DMS114 treated with DMSO at 0.1 percent for 48 hours (cell line): Measurements from ENCODE around the gene RGSL1.

ENCODE experiments used
- DNase-seq: peaks from one replicate; lab custom pipeline; 2025; ENCODE audit not compliant: unreplicated experiment; lab: John Stamatoyannopoulos, UW

The RGSL1 gene

DNA sequence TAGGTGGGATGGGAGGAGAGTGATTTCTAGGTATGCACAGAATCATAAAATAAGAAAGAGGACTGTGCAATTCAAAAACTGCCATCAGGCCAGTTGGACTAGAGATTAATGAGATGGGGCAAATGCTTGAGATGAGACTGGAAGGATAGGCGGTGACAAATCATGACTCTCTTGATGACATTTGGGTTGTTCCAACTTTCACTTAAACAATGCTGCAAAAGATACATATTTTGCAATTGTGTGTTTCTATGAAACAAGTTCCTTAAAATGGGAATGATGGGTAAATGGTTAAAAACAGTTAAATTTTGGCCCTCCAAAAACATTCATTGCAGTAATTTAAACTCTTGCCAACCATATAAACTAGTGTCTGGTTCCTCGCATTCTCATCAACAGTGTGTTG is 84.0 kb downstream of the RGSL1 start:
- DNase-seq, result no peak

GRCh38 chr1:182549346-182549745 is 99.4 kb downstream of the RGSL1 start:
- DNase-seq, result no peak

DNA sequence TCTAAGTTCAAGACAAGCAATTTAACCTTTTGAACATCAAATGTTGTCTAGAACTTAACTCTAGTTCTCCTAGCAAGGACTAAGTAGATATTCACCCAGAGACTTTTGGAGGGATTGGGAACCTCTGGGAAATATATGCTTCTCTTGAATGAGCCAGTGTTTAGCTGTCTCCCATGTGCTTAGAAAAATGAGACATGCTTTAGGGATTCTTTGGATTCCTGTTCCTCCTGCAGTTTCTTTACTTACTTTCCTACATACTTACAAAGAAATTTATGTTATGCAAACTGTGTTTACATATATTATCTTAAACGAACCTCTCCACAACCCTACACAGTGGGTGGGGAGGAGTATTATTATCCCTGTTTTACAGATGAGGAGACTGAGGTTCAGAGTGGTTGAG is 99.9 kb downstream of the RGSL1 start:
- no peak for DNase-seq

DNA sequence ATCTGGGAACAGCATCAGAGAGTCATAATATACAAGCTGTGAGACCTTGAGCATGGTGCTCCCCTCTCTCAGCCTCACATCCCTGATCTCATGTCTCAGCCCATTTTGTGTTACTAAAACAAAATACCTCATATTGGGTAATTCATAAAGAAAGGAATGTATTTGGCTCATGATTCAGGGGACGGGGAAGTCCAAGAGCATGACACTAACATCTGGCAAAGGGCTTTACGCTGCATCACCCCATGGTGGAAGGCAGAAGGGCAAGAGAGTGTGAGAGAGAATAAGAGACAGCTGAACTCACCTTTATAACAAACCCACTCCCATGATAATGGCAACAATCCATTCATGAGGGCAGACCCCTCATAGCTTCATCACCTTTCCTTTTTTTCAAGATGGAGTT is 102.6 kb downstream of the RGSL1 start:
- DNase-seq, result no peak

GRCh38 chr1:182555493-182555892 is 105.5 kb downstream of the RGSL1 start:
- no peak for DNase-seq

GRCh38 chr1:182556279-182556678 is 106.3 kb downstream of the RGSL1 start:
- no peak for DNase-seq

- DNase-seq, result no peak
Measured at GRCh38 chr1:182560392-182560984, 110.5 kb downstream of the RGSL1 start.

DNA sequence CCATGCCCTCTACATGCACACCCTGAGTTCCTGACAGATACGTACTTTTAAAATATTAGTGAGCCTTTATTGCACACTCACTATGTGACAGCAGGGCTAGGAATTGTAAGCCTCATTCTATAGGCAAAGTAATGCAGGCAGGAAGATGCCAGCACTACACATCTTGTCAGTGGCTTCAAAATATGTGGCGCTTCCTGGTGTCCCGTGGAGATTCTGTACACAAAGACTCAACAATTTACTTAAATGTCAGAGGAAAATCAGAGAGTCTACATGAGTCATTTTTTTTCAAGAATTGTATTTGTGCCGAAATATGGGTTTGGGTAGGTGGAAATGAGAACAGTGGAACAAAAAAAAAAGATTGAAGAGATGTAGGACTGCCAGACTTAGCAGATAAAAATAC is 111.5 kb downstream of the RGSL1 start:
- no peak for DNase-seq

DNA sequence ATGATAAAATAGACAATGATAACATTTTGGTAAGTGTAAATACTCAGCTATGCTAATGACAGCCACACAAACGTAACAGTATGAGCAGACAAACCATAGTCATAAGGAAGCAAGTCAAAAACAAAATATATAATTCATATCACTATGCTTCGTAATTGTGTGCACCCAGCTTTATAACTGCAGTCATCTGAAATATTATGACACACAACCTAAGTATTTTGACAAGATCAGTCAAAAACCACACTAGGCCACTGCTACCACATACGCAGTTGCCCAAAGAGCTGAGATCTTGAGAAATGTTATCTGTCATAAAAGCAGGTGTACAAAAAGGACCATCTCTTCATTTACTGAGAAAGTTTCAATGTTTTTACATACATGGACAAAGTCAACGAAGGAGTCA is 113.1 kb downstream of the RGSL1 start:
- DNase-seq, result no peak

GRCh38 chr1:182564406-182565004 is 114.6 kb downstream of the RGSL1 start:
- no peak for DNase-seq

- no peak for DNase-seq
Measured at GRCh38 chr1:182565537-182565936, 115.6 kb downstream of the RGSL1 start.

GRCh38 chr1:182567629-182568028 is 117.7 kb downstream of the RGSL1 start:
- DNase-seq, result no peak

GRCh38 chr1:182568647-182569284 is 118.8 kb downstream of the RGSL1 start:
- no peak for DNase-seq

DNA sequence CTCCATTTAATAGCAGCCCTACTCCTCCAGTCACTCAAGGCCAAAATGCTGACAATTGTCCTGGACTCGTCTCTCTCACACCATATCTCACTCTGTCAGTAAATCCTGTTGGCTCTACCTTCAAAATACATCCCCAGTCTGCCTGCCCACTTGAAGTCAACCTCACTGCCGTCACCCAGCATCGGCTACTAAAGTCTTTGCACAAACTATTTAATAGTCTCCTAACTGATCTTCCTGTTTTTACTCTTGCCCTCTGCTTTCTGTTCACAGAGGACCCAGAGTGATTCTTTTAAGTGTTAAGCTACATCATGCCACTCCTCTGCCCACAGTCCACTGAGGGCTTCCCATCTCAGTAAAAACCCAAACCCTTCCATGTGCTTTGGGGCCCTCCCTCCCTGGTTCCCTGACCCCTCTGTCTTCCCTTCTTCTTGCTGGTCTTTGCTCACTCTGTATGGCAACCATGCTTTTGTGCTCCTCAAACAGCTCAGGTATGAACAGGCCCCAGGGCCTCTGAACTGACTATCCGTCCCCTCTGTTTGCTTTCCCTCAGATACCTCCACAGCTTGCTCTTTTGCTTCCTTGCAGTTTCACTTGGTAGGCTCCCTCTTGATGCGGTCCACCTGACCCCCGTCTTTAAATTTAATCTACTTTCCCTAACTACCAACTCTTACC is 120.1 kb downstream of the RGSL1 start:
- no peak for DNase-seq

DNA sequence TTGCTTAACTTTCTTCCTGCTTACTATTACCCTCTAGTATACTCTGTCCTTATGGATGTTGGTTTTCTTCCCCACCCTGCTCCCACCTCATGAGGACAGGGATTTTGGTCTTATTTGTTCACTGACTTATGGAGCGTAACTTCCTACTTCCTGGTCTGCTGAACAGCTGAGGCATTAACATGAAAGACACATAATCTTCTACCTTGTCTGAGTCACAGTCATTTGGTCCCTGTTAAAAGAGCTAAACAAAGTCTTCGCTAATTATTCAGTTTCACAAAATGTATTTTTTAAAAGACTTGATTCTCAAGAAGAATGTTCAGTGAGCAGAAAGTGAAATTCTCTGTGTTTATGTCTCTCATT is 120.6 kb downstream of the RGSL1 start:
- DNase-seq, result no peak

GRCh38 chr1:182574156-182574555 is 124.2 kb downstream of the RGSL1 start:
- DNase-seq, result no peak

GRCh38 chr1:182575540-182576149 is 125.7 kb downstream of the RGSL1 start:
- DNase-seq, result no peak

GRCh38 chr1:182580736-182581135 is 130.8 kb downstream of the RGSL1 start:
- DNase-seq, result no peak

DNA sequence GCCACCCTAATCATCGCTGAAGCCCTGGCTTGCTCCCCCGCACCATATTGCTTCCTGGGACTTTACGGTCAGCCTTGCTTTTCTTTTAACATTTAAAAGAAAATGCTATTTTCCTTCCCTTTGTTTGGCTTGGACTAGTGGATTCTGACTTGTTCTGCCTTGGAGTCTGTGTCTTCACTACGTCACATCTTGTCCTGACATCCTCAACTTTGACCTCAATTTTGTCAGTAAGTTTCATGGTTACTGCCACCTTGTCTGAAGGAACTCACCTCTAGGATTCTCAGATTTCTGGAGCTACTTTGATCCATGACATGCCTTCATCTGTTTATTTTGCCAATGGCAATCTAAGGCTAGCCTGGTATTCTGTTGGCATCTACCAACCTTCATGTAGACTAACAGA is 134.8 kb downstream of the RGSL1 start:
- DNase-seq, result no peak

- no peak for DNase-seq
Measured at GRCh38 chr1:182586380-182586779, 136.4 kb downstream of the RGSL1 start.

DNA sequence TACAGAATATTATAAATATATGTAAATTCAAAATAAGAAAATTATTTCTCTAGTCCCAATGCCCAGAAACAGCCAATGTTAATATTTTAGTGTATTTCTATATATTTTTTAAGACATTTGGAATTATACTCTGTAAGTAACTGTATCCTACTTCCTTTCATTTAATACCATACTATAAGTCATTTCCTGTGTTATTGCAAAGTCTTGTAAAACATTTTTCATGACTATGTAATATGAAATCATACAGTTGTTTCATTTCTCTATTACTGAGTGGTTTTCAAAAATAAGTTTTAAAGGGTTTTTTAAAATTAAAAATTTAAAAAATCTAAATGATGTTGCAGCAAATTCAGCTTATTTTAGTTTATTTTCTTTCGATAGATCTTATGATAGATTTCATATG is 137.1 kb downstream of the RGSL1 start:
- DNase-seq, result no peak
